GM12878 (cell line): Measurements from ENCODE around the gene THRAP3. TPM values are rescaled to one million over a fixed set of nuclear protein-coding genes. Genes with fewer than 3 reads are reported as not detected.
A peak's percentile ranks its signal among the peaks of the same experiment; 100 is the strongest.

Experiments used
- BCL11A ChIP-seq: IDR thresholded peaks from 2 replicates; pipeline ENCODE4 v1.6.1; 2011; ENCODE audit warnings: low read depth, low read length
- IKZF2 ChIP-seq, 2 experiments: fragments of 450-650 bp; IDR thresholded peaks; 2 replicates each; pipeline ENCODE4 v1.6.1; 2017; ENCODE audit warnings: mild to moderate bottlenecking in 2 of 2, moderate library complexity in 2 of 2
- JUNB ChIP-seq: IDR thresholded peaks from 2 replicates; pipeline ENCODE4 v1.6.1; 2016; ENCODE audit warnings: antibody characterized with exemption, mild to moderate bottlenecking
- MXI1 ChIP-seq: fragments of 150-350 bp; IDR thresholded peaks from 2 replicates; pipeline ENCODE4 v1.6.1; 2011; ENCODE audit warnings: low read depth, mild to moderate bottlenecking, inconsistent platforms, low read length, improper control_type of control experiment
- NFIC ChIP-seq: IDR thresholded peaks from 2 replicates; pipeline ENCODE4 v1.6.1; 2012; ENCODE audit warnings: low read depth, mild to moderate bottlenecking, inconsistent platforms, low read length, moderate library complexity
- NFYB ChIP-seq: IDR thresholded peaks from 2 replicates; pipeline ENCODE4 v1.6.1; 2011; ENCODE audit warnings: low read depth, mild to moderate bottlenecking, low read length, improper control_type of control experiment, moderate library complexity; ENCODE audit not compliant: insufficient read depth
- PAX5 ChIP-seq: IDR thresholded peaks from 2 replicates; pipeline ENCODE4 v1.6.1; 2011; ENCODE audit warnings: low read depth, low read length, borderline replicate concordance
- POLR2A ChIP-seq: IDR thresholded peaks from 2 replicates; pipeline ENCODE4 v1.6.1; 2011; ENCODE audit warnings: low read depth, mild to moderate bottlenecking, low read length
- POLR2AphosphoS5 ChIP-seq: IDR thresholded peaks from 2 replicates; pipeline ENCODE4 v1.6.1; 2011; ENCODE audit warnings: mild to moderate bottlenecking, low read length, inconsistent platforms
- POU2F2 ChIP-seq: IDR thresholded peaks from 3 replicates; pipeline ENCODE4 v1.6.1; 2011; ENCODE audit warnings: low read depth, mild to moderate bottlenecking, low read length, borderline replicate concordance
- SIN3A ChIP-seq: IDR thresholded peaks from 2 replicates; pipeline ENCODE4 v1.6.1; 2012; ENCODE audit warnings: low read depth, low read length, improper control_type of control experiment
- SMAD1 ChIP-seq: fragments of 450-650 bp; IDR thresholded peaks from 2 replicates; pipeline ENCODE4 v1.6.1; 2018; ENCODE audit warnings: mild to moderate bottlenecking, low read depth; ENCODE audit not compliant: partially characterized antibody
- SP1 ChIP-seq: IDR thresholded peaks from one replicate; pipeline ENCODE4 v1.6.1; 2011; ENCODE audit warnings: low read depth, low read length
- ZBED1 ChIP-seq: IDR thresholded peaks from 2 replicates; pipeline ENCODE4 v1.6.1; 2016; ENCODE audit warnings: borderline replicate concordance
- polyA plus RNA-seq, 11 experiments: library from polyadenylated mRNA; depleted of rRNA in 4 of 11; unstranded in 6 of 11; stranded (reverse) in 5 of 11; fragments of >200 nt; fragmentation: Nextera tagmentation in 4 of 11; fragmentation: Illumina TruSeq in 1 of 11; extraction: Ambion mirVana in 4 of 11; extraction: Trizol in 1 of 11; gene quantifications; 1 replicate in 1 of 11; 2 replicates in 10 of 11; pipeline versions ENCODE4 v1.2.1 to v1.2.3, GENCODE V29; 2011 to 2016; ENCODE audit warnings: inconsistent platforms in 2 of 11, missing spikeins in 2 of 11, low read depth in 1 of 11
- total RNA-seq, 4 experiments: library from RNA; depleted of rRNA in 3 of 4; stranded (reverse); fragments of >200 nt in 3 of 4; fragmentation: Illumina TruSeq in 1 of 4; extraction: Trizol in 1 of 4; gene quantifications; 2 replicates each; pipeline versions ENCODE4 v1.2.1 to v1.2.3, GENCODE V29; 2013 to 2021
- TF ChIP-seq, protein P1 (sequence below): fragments of 450-650 bp; conservative IDR thresholded peaks from 2 replicates; pipeline ENCODE4 v1.6.1; 2017; ENCODE audit warnings: mild to moderate bottlenecking, moderate library complexity
- TF ChIP-seq, protein P2 (sequence below): fragments of 450-650 bp; IDR thresholded peaks from 2 replicates; pipeline ENCODE4 v1.6.1; 2016; ENCODE audit warnings: mild to moderate bottlenecking
- TF ChIP-seq, protein P3 (sequence below): IDR thresholded peaks from 2 replicates; pipeline ENCODE4 v1.6.1; 2011; ENCODE audit warnings: borderline replicate concordance, low read depth, mild to moderate bottlenecking, moderate library complexity, low read length; ENCODE audit not compliant: insufficient read depth, poor library complexity, severe bottlenecking
- TF ChIP-seq, protein P4 (sequence below): fragments of 450-650 bp; IDR thresholded peaks from 2 replicates; pipeline ENCODE4 v1.6.1; 2017; ENCODE audit warnings: mild to moderate bottlenecking, low read depth, inconsistent platforms; ENCODE audit not compliant: poor library complexity, severe bottlenecking

THRAP3 gene
- total and polyA plus RNA-seq, 10 of the 15 experiments (the other 5 are each of a cell fraction or from before 2014, with no cell fraction given) = 76.3 to 173 (median 136) TPM

DNA sequence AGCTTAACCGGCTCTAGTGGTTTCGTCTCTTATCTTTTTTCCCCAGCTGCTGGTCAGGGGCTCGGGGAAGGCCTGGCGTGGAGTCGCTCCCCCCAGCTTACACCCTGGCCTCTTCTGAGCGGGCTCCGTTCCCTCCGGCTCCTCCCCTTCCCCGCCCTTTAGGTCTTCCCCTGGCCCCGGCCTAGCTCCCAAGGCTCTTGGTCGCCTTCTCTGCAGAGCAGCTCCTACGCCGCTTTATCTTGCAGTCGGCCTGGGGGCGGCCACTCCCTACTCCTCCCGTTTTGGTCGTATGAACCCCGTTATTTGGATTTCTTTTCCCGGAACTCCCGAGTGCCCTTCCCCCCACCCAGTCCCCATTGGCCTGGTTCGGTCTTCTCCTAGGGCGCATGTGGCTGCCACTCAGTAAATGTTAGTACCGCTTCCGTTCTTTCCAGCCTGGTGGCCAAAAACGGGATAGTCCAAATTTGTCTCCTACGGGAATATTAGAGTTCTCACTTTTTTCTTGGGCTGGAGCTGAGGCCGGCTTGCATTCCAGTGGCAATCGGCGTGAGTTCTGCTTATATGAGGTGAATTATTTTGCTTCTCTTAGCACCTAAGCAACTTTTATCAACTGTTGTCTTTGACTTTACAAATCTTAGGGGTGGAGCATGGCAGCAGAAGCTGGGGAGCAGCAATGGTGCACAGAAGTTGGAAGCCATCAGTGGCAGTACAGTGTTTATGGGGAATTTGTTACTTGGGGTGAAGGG, 467 bp downstream of the THRAP3 start (continued):
- TF ChIP-seq, protein P1, sequence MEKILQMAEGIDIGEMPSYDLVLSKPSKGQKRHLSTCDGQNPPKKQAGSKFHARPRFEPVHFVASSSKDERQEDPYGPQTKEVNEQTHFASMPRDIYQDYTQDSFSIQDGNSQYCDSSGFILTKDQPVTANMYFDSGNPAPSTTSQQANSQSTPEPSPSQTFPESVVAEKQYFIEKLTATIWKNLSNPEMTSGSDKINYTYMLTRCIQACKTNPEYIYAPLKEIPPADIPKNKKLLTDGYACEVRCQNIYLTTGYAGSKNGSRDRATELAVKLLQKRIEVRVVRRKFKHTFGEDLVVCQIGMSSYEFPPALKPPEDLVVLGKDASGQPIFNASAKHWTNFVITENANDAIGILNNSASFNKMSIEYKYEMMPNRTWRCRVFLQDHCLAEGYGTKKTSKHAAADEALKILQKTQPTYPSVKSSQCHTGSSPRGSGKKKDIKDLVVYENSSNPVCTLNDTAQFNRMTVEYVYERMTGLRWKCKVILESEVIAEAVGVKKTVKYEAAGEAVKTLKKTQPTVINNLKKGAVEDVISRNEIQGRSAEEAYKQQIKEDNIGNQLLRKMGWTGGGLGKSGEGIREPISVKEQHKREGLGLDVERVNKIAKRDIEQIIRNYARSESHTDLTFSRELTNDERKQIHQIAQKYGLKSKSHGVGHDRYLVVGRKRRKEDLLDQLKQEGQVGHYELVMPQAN = peak; percentile 78; the same call in 1 of the 2 replicates
- peak; percentile 2; the same call in 1 of the 2 replicates for TF ChIP-seq POLR2A
- TF ChIP-seq, protein P2, sequence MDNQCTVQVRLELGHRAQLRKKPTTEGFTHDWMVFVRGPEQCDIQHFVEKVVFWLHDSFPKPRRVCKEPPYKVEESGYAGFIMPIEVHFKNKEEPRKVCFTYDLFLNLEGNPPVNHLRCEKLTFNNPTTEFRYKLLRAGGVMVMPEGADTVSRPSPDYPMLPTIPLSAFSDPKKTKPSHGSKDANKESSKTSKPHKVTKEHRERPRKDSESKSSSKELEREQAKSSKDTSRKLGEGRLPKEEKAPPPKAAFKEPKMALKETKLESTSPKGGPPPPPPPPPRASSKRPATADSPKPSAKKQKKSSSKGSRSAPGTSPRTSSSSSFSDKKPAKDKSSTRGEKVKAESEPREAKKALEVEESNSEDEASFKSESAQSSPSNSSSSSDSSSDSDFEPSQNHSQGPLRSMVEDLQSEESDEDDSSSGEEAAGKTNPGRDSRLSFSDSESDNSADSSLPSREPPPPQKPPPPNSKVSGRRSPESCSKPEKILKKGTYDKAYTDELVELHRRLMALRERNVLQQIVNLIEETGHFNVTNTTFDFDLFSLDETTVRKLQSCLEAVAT = peak; percentile 67
- TF ChIP-seq, protein P3, sequence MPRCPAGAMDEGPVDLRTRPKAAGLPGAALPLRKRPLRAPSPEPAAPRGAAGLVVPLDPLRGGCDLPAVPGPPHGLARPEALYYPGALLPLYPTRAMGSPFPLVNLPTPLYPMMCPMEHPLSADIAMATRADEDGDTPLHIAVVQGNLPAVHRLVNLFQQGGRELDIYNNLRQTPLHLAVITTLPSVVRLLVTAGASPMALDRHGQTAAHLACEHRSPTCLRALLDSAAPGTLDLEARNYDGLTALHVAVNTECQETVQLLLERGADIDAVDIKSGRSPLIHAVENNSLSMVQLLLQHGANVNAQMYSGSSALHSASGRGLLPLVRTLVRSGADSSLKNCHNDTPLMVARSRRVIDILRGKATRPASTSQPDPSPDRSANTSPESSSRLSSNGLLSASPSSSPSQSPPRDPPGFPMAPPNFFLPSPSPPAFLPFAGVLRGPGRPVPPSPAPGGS = no peak
- no peak for TF ChIP-seq BCL11A
- TF ChIP-seq POLR2AphosphoS5 = peak; percentile 46; the same call in 1 of the 2 replicates
- peak; percentile 4; the same call in 1 of the 2 replicates for TF ChIP-seq PAX5
- TF ChIP-seq NFYB = peak; percentile 57; the same call in 1 of the 2 replicates
- TF ChIP-seq POU2F2 = peak; percentile 4; the same call in 1 of the 3 replicates
- peak; percentile 46 for TF ChIP-seq SP1
- TF ChIP-seq JUNB = no peak
- TF ChIP-seq, protein P4, sequence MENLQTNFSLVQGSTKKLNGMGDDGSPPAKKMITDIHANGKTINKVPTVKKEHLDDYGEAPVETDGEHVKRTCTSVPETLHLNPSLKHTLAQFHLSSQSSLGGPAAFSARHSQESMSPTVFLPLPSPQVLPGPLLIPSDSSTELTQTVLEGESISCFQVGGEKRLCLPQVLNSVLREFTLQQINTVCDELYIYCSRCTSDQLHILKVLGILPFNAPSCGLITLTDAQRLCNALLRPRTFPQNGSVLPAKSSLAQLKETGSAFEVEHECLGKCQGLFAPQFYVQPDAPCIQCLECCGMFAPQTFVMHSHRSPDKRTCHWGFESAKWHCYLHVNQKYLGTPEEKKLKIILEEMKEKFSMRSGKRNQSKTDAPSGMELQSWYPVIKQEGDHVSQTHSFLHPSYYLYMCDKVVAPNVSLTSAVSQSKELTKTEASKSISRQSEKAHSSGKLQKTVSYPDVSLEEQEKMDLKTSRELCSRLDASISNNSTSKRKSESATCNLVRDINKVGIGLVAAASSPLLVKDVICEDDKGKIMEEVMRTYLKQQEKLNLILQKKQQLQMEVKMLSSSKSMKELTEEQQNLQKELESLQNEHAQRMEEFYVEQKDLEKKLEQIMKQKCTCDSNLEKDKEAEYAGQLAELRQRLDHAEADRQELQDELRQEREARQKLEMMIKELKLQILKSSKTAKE = peak; percentile 35
- TF ChIP-seq SIN3A = peak; percentile 26; the same call in 1 of the 2 replicates
- peak; percentile 17; the same call in 1 of the 2 replicates for TF ChIP-seq NFIC
- peak; percentile 66 to 69 for TF ChIP-seq IKZF2 (IDR thresholded peaks at IDR 0.05)
- TF ChIP-seq ZBED1 = no peak
- peak; percentile 6 for TF ChIP-seq SMAD1
- peak; percentile 62; the same call in 1 of the 2 replicates for TF ChIP-seq MXI1
